SU-DHL-6 (cell line): ENCODE results near the gene ENDOV.

ENCODE experiments used
- EZH2phosphoT487 ChIP-seq: fragments of 200-600 bp; sonication (generic), shearing (Covaris generic); conservative IDR thresholded peaks from 2 replicates; pipeline ENCODE4 v1.6.1; 2018; ENCODE audit warnings: mild to moderate bottlenecking, antibody characterized with exemption, low read length, moderate library complexity, mixed read lengths
- TF ChIP-seq, protein P1 (sequence below): fragments of 200-600 bp; sonication (generic); IDR thresholded peaks from one replicate; pipeline ENCODE4 v1.5.1; 2017; ENCODE audit warnings: antibody characterized with exemption, mild to moderate bottlenecking, low read length, moderate library complexity; ENCODE audit not compliant: insufficient read depth, poor library complexity, severe bottlenecking

DNA sequence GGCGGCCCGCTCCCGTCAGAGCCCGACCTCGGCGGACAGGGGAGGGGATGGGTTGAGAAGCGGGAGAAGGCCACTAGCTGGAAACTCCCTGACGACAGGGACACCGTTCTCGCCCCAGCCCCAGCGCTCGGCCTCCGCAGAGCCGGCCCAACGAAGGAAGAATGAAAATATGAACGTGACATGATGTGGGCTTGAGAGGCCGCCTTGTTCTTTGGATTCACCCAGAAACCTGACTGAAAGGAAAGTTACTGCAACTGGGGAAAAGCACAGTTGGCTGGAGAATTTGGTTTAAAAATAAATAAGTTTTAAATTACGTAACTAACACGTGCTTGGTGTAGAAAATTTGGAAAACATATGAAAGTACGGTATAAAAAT lies 40.4 kb downstream of the ENDOV start:
- TF ChIP-seq, protein P1, sequence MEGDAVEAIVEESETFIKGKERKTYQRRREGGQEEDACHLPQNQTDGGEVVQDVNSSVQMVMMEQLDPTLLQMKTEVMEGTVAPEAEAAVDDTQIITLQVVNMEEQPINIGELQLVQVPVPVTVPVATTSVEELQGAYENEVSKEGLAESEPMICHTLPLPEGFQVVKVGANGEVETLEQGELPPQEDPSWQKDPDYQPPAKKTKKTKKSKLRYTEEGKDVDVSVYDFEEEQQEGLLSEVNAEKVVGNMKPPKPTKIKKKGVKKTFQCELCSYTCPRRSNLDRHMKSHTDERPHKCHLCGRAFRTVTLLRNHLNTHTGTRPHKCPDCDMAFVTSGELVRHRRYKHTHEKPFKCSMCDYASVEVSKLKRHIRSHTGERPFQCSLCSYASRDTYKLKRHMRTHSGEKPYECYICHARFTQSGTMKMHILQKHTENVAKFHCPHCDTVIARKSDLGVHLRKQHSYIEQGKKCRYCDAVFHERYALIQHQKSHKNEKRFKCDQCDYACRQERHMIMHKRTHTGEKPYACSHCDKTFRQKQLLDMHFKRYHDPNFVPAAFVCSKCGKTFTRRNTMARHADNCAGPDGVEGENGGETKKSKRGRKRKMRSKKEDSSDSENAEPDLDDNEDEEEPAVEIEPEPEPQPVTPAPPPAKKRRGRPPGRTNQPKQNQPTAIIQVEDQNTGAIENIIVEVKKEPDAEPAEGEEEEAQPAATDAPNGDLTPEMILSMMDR: no peak
- TF ChIP-seq EZH2phosphoT487: no peak
